ACC112 (cell line): Measurements from ENCODE around the gene UNC50.

Experiments
- H2AFZ ChIP-seq: fragments of 200-600 bp; sonication (generic); one replicate; pipeline ENCODE4 v1.6.0; 2017; ENCODE audit warnings: antibody characterized with exemption, low read length; ENCODE audit not compliant: unreplicated experiment
- H3K27ac ChIP-seq: fragments of 200-600 bp; sonication (generic); 2 replicates; pipeline ENCODE4 v1.5.1; 2014; ENCODE audit warnings: low read depth, mild to moderate bottlenecking, antibody characterized with exemption, low read length, moderate library complexity
- H3K27me3 ChIP-seq: fragments of 200-600 bp; sonication (generic); 2 replicates; pipeline ENCODE4 v1.6.1; 2014; ENCODE audit warnings: mild to moderate bottlenecking, antibody characterized with exemption, low read length, moderate library complexity, mixed read lengths; ENCODE audit not compliant: insufficient read depth
- H3K36me3 ChIP-seq: fragments of 200-600 bp; sonication (generic); 2 replicates; pipeline ENCODE4 v1.6.1; 2016; ENCODE audit warnings: mild to moderate bottlenecking, antibody characterized with exemption, low read length, moderate library complexity, mixed read lengths; ENCODE audit not compliant: insufficient read depth
- H3K4me1 ChIP-seq: fragments of 200-600 bp; sonication (generic); one replicate; pipeline ENCODE4 v1.6.1; 2016; ENCODE audit warnings: low read length, mixed read lengths; ENCODE audit not compliant: insufficient read depth, unreplicated experiment, control insufficient read depth
- H3K4me3 ChIP-seq: fragments of 200-600 bp; sonication (generic); 2 replicates; pipeline ENCODE4 v1.5.1; 2014; ENCODE audit warnings: mild to moderate bottlenecking, low read depth, low read length
- H3K79me2 ChIP-seq: fragments of 200-600 bp; sonication (generic); one replicate; pipeline ENCODE4 v1.6.0; 2016; ENCODE audit warnings: low read length; ENCODE audit not compliant: control insufficient read depth, unreplicated experiment, insufficient read depth

The UNC50 gene

GRCh38 chr2:98614024-98614739, 5.8 kb downstream of the UNC50 start:
- peaks cover 27% of the 10 kb centered on the region for H3K79me2 ChIP-seq
- peaks cover 25% of the 10 kb centered on the region for H3K36me3 ChIP-seq
- peaks cover 22% of the 10 kb centered on the region for H3K4me1 ChIP-seq
- no peaks in the 10 kb centered on the region for H3K27me3 ChIP-seq
- H3K27ac ChIP-seq: no peak overlapping the region
- H2AFZ ChIP-seq: no peak overlapping the region
- H3K4me3 ChIP-seq: no peak overlapping the region

GRCh38 chr2:98615481-98615880, 7.1 kb downstream of the UNC50 start:
- Histone ChIP-seq H3K79me2 (peaks cover 14% of the 10 kb centered on the region), H3K36me3 (peaks cover 19% of the 10 kb centered on the region), H3K27me3 (no peaks in the 10 kb centered on the region), H2AFZ (no peak overlapping the region), H3K27ac (no peak overlapping the region), H3K4me1 (peaks cover 12% of the 10 kb centered on the region), H3K4me3 (no peak overlapping the region)

- H3K4me1 ChIP-seq: no peaks in the 10 kb centered on the region
- H3K36me3 ChIP-seq: peaks cover 16% of the 10 kb centered on the region
- H3K4me3 ChIP-seq: no peak overlapping the region
- H2AFZ ChIP-seq: no peak overlapping the region
- H3K79me2 ChIP-seq: no peaks in the 10 kb centered on the region
- H3K27me3 ChIP-seq: no peaks in the 10 kb centered on the region
- no peak overlapping the region for H3K27ac ChIP-seq
Measured at GRCh38 chr2:98617149-98617548, 8.8 kb downstream of the UNC50 start.

GRCh38 chr2:98623657-98624056, 15.3 kb downstream of the UNC50 start:
- no peak overlapping the region for H3K4me3 ChIP-seq
- no peaks in the 10 kb centered on the region for H3K79me2 ChIP-seq
- H2AFZ ChIP-seq: no peak overlapping the region
- H3K36me3 ChIP-seq: no peaks in the 10 kb centered on the region
- H3K4me1 ChIP-seq: peaks cover 9% of the 10 kb centered on the region
- H3K27me3 ChIP-seq: peaks cover 5% of the 10 kb centered on the region; the same call in 1 of the 2 replicates
- H3K27ac ChIP-seq: no peak overlapping the region

- H3K27ac ChIP-seq: no peak overlapping the region
- no peak overlapping the region for H2AFZ ChIP-seq
- no peaks in the 10 kb centered on the region for H3K79me2 ChIP-seq
- no peaks in the 10 kb centered on the region for H3K36me3 ChIP-seq
- H3K27me3 ChIP-seq: peaks cover 5% of the 10 kb centered on the region; the same call in 1 of the 2 replicates
- H3K4me3 ChIP-seq: no peak overlapping the region
- H3K4me1 ChIP-seq: no peaks in the 10 kb centered on the region
Measured at GRCh38 chr2:98632351-98632750, 24.0 kb downstream of the UNC50 start.

GRCh38 chr2:98634406-98635092, 26.2 kb downstream of the UNC50 start:
- H3K27ac ChIP-seq: no peak overlapping the region
- H2AFZ ChIP-seq: no peak overlapping the region
- no peaks in the 10 kb centered on the region for H3K36me3 ChIP-seq
- no peaks in the 10 kb centered on the region for H3K27me3 ChIP-seq
- H3K4me3 ChIP-seq: no peak overlapping the region
- H3K79me2 ChIP-seq: no peaks in the 10 kb centered on the region
- H3K4me1 ChIP-seq: no peaks in the 10 kb centered on the region

GRCh38 chr2:98637401-98638147, 29.2 kb downstream of the UNC50 start:
- H3K4me1 ChIP-seq: no peaks in the 10 kb centered on the region
- no peaks in the 10 kb centered on the region for H3K27me3 ChIP-seq
- H3K36me3 ChIP-seq: no peaks in the 10 kb centered on the region
- H2AFZ ChIP-seq: no peak overlapping the region
- H3K4me3 ChIP-seq: no peak overlapping the region
- H3K79me2 ChIP-seq: no peaks in the 10 kb centered on the region
- H3K27ac ChIP-seq: no peak overlapping the region

- H3K27ac ChIP-seq: no peak overlapping the region
- no peaks in the 10 kb centered on the region for H3K36me3 ChIP-seq
- H3K27me3 ChIP-seq: no peaks in the 10 kb centered on the region
- H3K4me1 ChIP-seq: peaks cover 3% of the 10 kb centered on the region
- H3K79me2 ChIP-seq: no peaks in the 10 kb centered on the region
- no peak overlapping the region for H2AFZ ChIP-seq
- no peak overlapping the region for H3K4me3 ChIP-seq
Measured at GRCh38 chr2:98643496-98644100, 35.2 kb downstream of the UNC50 start.

- Histone ChIP-seq H3K4me3 (no peak overlapping the region), H3K27ac (no peak overlapping the region), H2AFZ (no peak overlapping the region), H3K36me3 (no peaks in the 10 kb centered on the region), H3K27me3 (no peaks in the 10 kb centered on the region), H3K4me1 (peaks cover 3% of the 10 kb centered on the region), H3K79me2 (no peaks in the 10 kb centered on the region)
Measured at GRCh38 chr2:98647636-98648035, 39.2 kb downstream of the UNC50 start.

GRCh38 chr2:98648451-98648850, 40.1 kb downstream of the UNC50 start:
- H3K27ac ChIP-seq: no peak overlapping the region
- H3K4me1 ChIP-seq: peaks cover 3% of the 10 kb centered on the region
- H3K4me3 ChIP-seq: no peak overlapping the region
- H3K79me2 ChIP-seq: no peaks in the 10 kb centered on the region
- no peaks in the 10 kb centered on the region for H3K27me3 ChIP-seq
- no peak overlapping the region for H2AFZ ChIP-seq
- no peaks in the 10 kb centered on the region for H3K36me3 ChIP-seq
